OCI-LY3 (cell line): ENCODE measurements around the gene MYL6B.
"Not testable (repeated sequence)": the region's sequence is repeated elsewhere in the genome, so short reads cannot be mapped to it uniquely, and the experiment has no call there.

ENCODE experiments used
- CTCF ChIP-seq: fragments of 200-600, 300-600 bp; sonication (generic); IDR thresholded peaks from 2 replicates; pipeline ENCODE4 v1.5.1; 2014; ENCODE audit warnings: antibody characterized with exemption, low read length, low read depth
- EZH2phosphoT487 ChIP-seq: fragments of 200-600 bp; shearing (Covaris generic); IDR thresholded peaks from 2 replicates; pipeline ENCODE4 v1.6.1; 2018; ENCODE audit warnings: antibody characterized with exemption, mixed run types, low read depth

- not testable (repeated sequence) for TF ChIP-seq CTCF, EZH2phosphoT487
These were observed 35.2 kb upstream of the MYL6B start for GRCh38 chr12:56117082-56117706.
